ENCODE data around the gene FAM72B.
"Not testable (repeated sequence)": the region's sequence is repeated elsewhere in the genome, so short reads cannot be mapped to it uniquely, and the experiment has no call there.

FAM72B gene

GRCh38 chr1:121156958-121157603 lies 27.1 kb downstream of the FAM72B start:
- H3K4me3 ChIP-seq, H3K27ac ChIP-seq: not testable (repeated sequence)

GRCh38 chr1:121155671-121156358 lies 28.3 kb downstream of the FAM72B start:
- H3K27ac ChIP-seq, H3K4me3 ChIP-seq: not testable (repeated sequence)

DNA sequence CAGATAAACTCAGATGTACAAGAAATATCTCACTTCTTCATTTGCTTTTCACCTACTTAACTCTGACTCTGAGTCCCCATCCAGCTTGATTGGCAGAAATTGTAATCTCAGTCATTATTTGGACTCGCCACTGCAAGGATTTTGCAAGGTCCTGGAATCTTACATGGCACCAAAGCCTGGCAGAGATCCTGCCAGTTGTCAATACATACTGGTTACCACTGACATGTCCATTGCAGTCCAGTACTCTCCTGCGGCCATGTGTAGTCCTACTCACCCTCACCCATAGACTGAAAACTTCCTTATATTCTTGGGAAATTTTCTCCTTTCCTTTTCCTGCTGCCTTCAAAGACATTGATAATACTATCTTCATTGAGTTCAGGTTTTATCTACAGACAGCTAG lies 29.3 kb downstream of the FAM72B start:
- not testable (repeated sequence) for H3K4me3 ChIP-seq, H3K27ac ChIP-seq

GRCh38 chr1:121152788-121153187 lies 31.4 kb downstream of the FAM72B start:
- H3K27ac ChIP-seq, H3K4me3 ChIP-seq: not testable (repeated sequence)

- not testable (repeated sequence) for H3K4me3 ChIP-seq, H3K27ac ChIP-seq
Observed at GRCh38 chr1:121151294-121151693, 32.8 kb downstream of the FAM72B start.

GRCh38 chr1:121148489-121149190 lies 35.5 kb downstream of the FAM72B start:
- H3K27ac ChIP-seq, H3K4me3 ChIP-seq: not testable (repeated sequence)

DNA sequence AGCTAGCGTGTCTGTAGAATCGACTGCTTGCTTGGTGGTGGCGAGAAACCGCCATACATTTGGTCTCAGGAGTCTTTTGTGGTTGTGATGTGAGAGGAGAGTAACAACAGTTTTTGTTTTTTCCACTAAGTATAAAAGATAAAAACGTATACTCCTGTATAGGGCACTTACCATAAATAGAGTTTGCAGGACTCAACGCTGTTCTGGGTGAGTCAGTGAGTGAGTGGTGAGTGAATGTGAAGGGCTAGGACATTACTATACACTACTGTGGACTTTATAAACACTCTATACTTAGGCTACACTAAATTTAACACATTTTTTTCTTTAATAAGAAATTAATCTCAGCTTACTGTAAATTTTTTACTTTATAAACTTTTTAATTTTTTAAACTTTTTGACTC lies 43.7 kb downstream of the FAM72B start:
- H3K27ac ChIP-seq, H3K4me3 ChIP-seq: not testable (repeated sequence)

DNA sequence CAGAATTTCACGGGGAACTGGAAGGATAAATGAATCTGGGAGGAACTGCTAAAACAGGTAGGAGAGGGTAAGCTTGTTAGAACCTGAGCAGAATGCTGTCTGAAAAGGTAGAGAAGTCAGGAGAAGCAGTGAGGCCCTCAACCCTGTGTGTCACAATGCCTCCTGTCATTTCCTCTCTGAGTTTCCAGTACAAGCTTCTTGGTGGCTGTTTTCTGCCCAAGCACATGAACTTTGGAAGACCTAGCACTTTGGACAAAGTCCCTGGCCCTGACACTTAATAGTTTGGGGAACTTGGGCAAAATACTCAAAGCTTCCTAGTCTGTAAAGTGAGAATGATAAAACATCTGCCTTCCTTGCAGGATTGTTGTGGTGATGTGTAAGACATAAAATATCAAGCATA lies 52.6 kb downstream of the FAM72B start:
- H3K4me3 ChIP-seq, H3K27ac ChIP-seq: not testable (repeated sequence)

- H3K27ac ChIP-seq = peak overlapping the region in 8 of 21 experiments; percentile 11 to 69 (median 36)
- peak overlapping the region; percentile 12 to 40 (median 33) for H3K4me3 ChIP-seq
Observed at GRCh38 chr1:121118480-121118824, 65.7 kb downstream of the FAM72B start.

Measured in skin epidermis (tissue), 12 donors.